Measurements from ENCODE around the gene GCK. TPM values are rescaled to one million over a fixed set of nuclear protein-coding genes. Genes with fewer than 3 reads are reported as not detected.
A peak's percentile ranks its signal among the peaks of the same experiment; 100 is the strongest.

The GCK gene
- total RNA-seq, 1 experiment from 2014 or later, result not detected

- H3K36me3 Mint-ChIP-seq (ENCODE audit: insufficient read depth, unreplicated experiment), result no peaks in the 10 kb centered on the region
- H3K36me3 ChIP-seq (ENCODE audit: control insufficient read depth, insufficient read depth, low read length), result no peaks in the 10 kb centered on the region
- H3K4me1 Mint-ChIP-seq (ENCODE audit: low read depth, unreplicated experiment), result peaks cover 4% of the 10 kb centered on the region
- H3K9me3 Mint-ChIP-seq (ENCODE audit: unreplicated experiment), result no peaks in the 10 kb centered on the region
- no peak overlapping the region for H3K27ac Mint-ChIP-seq (ENCODE audit: unreplicated experiment)
- H3K4me1 ChIP-seq, result no peaks in the 10 kb centered on the region
- no peak for DNase-seq
- intact Hi-C loops (cut with micrococcal nuclease; ENCODE audit: unreplicated experiment), result no loop called here
- ChIA-PET CTCF (no interaction called here), POLR2A (no interaction called here)
- H3K4me3 Mint-ChIP-seq (ENCODE audit: unreplicated experiment), result no peak overlapping the region
- H3K27me3 ChIP-seq (replicated peaks; ENCODE audit: control insufficient read depth, insufficient read depth, low read length), result no peaks in the 10 kb centered on the region
- TF ChIP-seq CTCF (IDR thresholded peaks at IDR 0.05; ENCODE audit: insufficient read depth in 1 of 2, low read depth in 1 of 2, low read length in 1 of 2, severe bottlenecking in 1 of 2, unreplicated experiment in 1 of 2), result no peak
- no peak overlapping the region for H3K4me3 ChIP-seq (ENCODE audit: low read depth, low read length)
- no TSS peak for BruUV-seq (replicated peaks)
- no peaks in the 10 kb centered on the region for H3K9me3 ChIP-seq
- peaks cover 11% of the 10 kb centered on the region for H3K27me3 Mint-ChIP-seq (ENCODE audit: insufficient read depth, unreplicated experiment)
Measured at GRCh38 chr7:44161371-44161770, 27.9 kb downstream of the GCK start.

- intact Hi-C loops (cut with micrococcal nuclease; ENCODE audit: unreplicated experiment), result no loop called here
- H3K4me1 Mint-ChIP-seq (ENCODE audit: low read depth, unreplicated experiment), result peaks cover 4% of the 10 kb centered on the region
- peaks cover 8% of the 10 kb centered on the region for H3K27me3 Mint-ChIP-seq (ENCODE audit: insufficient read depth, unreplicated experiment)
- Histone ChIP-seq H3K36me3 (ENCODE audit: control insufficient read depth, insufficient read depth, low read length) (no peaks in the 10 kb centered on the region), H3K4me3 (ENCODE audit: low read depth, low read length) (no peak overlapping the region), H3K9me3 (no peaks in the 10 kb centered on the region), H3K27me3 (replicated peaks; ENCODE audit: control insufficient read depth, insufficient read depth, low read length) (no peaks in the 10 kb centered on the region), H3K4me1 (no peaks in the 10 kb centered on the region)
- H3K36me3 Mint-ChIP-seq (ENCODE audit: insufficient read depth, unreplicated experiment), result no peaks in the 10 kb centered on the region
- H3K9me3 Mint-ChIP-seq (ENCODE audit: unreplicated experiment), result no peaks in the 10 kb centered on the region
- POLR2A ChIA-PET, result no interaction called here
- CTCF ChIA-PET, result no interaction called here
- no peak for TF ChIP-seq CTCF (IDR thresholded peaks at IDR 0.05; ENCODE audit: insufficient read depth in 1 of 2, low read depth in 1 of 2, low read length in 1 of 2, severe bottlenecking in 1 of 2, unreplicated experiment in 1 of 2)
- no peak for DNase-seq
- no TSS peak for BruUV-seq (replicated peaks)
- H3K4me3 Mint-ChIP-seq (ENCODE audit: unreplicated experiment), result no peak overlapping the region
- no peak overlapping the region for H3K27ac Mint-ChIP-seq (ENCODE audit: unreplicated experiment)
Measured at GRCh38 chr7:44159824-44160630, 29.2 kb downstream of the GCK start.

GRCh38 chr7:44158873-44159631 is 30.2 kb downstream of the GCK start:
- no TSS peak for BruUV-seq (replicated peaks)
- intact Hi-C loops (cut with micrococcal nuclease; ENCODE audit: unreplicated experiment), result no loop called here
- ChIA-PET CTCF (no interaction called here), POLR2A (no interaction called here)
- no peak for TF ChIP-seq CTCF (IDR thresholded peaks at IDR 0.05; ENCODE audit: insufficient read depth in 1 of 2, low read depth in 1 of 2, low read length in 1 of 2, severe bottlenecking in 1 of 2, unreplicated experiment in 1 of 2)
- H3K9me3 Mint-ChIP-seq (ENCODE audit: unreplicated experiment), result no peaks in the 10 kb centered on the region
- Histone ChIP-seq H3K9me3 (no peaks in the 10 kb centered on the region), H3K4me3 (ENCODE audit: low read depth, low read length) (no peak overlapping the region), H3K36me3 (ENCODE audit: control insufficient read depth, insufficient read depth, low read length) (no peaks in the 10 kb centered on the region), H3K4me1 (no peaks in the 10 kb centered on the region), H3K27me3 (replicated peaks; ENCODE audit: control insufficient read depth, insufficient read depth, low read length) (no peaks in the 10 kb centered on the region)
- no peak overlapping the region for H3K27ac Mint-ChIP-seq (ENCODE audit: unreplicated experiment)
- H3K36me3 Mint-ChIP-seq (ENCODE audit: insufficient read depth, unreplicated experiment), result no peaks in the 10 kb centered on the region
- H3K4me1 Mint-ChIP-seq (ENCODE audit: low read depth, unreplicated experiment), result peaks cover 4% of the 10 kb centered on the region
- DNase-seq, result peak in 1 of 2 experiments; percentile 7
- H3K27me3 Mint-ChIP-seq (ENCODE audit: insufficient read depth, unreplicated experiment), result peaks cover 2% of the 10 kb centered on the region
- H3K4me3 Mint-ChIP-seq (ENCODE audit: unreplicated experiment), result no peak overlapping the region
